K562 (cell line): Measurements from ENCODE around the gene SPTLC1.

ENCODE experiments used
- MXI1 ChIP-seq: IDR thresholded peaks from 2 replicates; pipeline ENCODE4 v1.6.1; 2011; ENCODE audit warnings: low read depth, mild to moderate bottlenecking, improper control_type of control experiment, low read length
- PHF20 ChIP-seq: fragments of 450-650 bp; IDR thresholded peaks from 2 replicates; pipeline ENCODE4 v1.6.1; 2018; ENCODE audit not compliant: partially characterized antibody
- SIX5 ChIP-seq, 2 experiments: IDR thresholded peaks; 2 replicates each; pipeline ENCODE4 v1.6.1; 2011; ENCODE audit warnings: low read length in 2 of 2, borderline replicate concordance in 1 of 2, low read depth in 1 of 2, mild to moderate bottlenecking in 1 of 2, moderate library complexity in 1 of 2; ENCODE audit not compliant: insufficient read depth in 1 of 2
- THAP7 ChIP-seq: fragments of 250-450 bp; sonication (Bioruptor Pico); IDR thresholded peaks from 2 replicates; pipeline ENCODE4 v1.5.0; 2021
- ZNF551 ChIP-seq: fragments of 250-450 bp; sonication (Bioruptor Pico); IDR thresholded peaks from 2 replicates; pipeline ENCODE4 v1.5.0; 2021; ENCODE audit warnings: mild to moderate bottlenecking, moderate library complexity

- no peak for TF ChIP-seq THAP7 (CRISPR knock-in tag)
- no peak for TF ChIP-seq SIX5 (IDR thresholded peaks at IDR 0.05; ENCODE audit: borderline replicate concordance in 1 of 2, insufficient read depth in 1 of 2, low read depth in 1 of 2, low read length in 2 of 2)
- TF ChIP-seq MXI1, result no peak
- TF ChIP-seq PHF20, result no peak
- TF ChIP-seq ZNF551, result no peak
These were observed 32.6 kb upstream of the SPTLC1 start for GRCh38 chr9:92147852-92148180.
